IPS-20b (cell line): ENCODE measurements around the gene JAZF1.

Experiments used
- H3K27ac ChIP-seq: one replicate; pipeline ENCODE4 v1.5.1; 2013; ENCODE audit warnings: low read length
- H3K27me3 ChIP-seq: 2 replicates; pipeline ENCODE4 v1.6.1; 2013; ENCODE audit warnings: mild to moderate bottlenecking, low read length, inconsistent platforms; ENCODE audit not compliant: insufficient read depth
- H3K36me3 ChIP-seq: 2 replicates; pipeline ENCODE4 v1.6.1; 2013; ENCODE audit warnings: low read depth, mild to moderate bottlenecking, inconsistent platforms, low read length, moderate library complexity; ENCODE audit not compliant: insufficient read depth
- H3K4me1 ChIP-seq: 2 replicates; pipeline ENCODE4 v1.6.1; 2013; ENCODE audit warnings: mild to moderate bottlenecking, control low read depth, inconsistent platforms, low read length, moderate library complexity; ENCODE audit not compliant: insufficient read depth
- H3K4me3 ChIP-seq: 2 replicates; pipeline ENCODE4 v1.5.1; 2013; ENCODE audit warnings: mild to moderate bottlenecking, low read length, inconsistent platforms
- H3K9ac ChIP-seq: 2 replicates; pipeline ENCODE4 v1.6.1; 2013; ENCODE audit warnings: low read depth, mild to moderate bottlenecking, inconsistent platforms, low read length, moderate library complexity
- H3K9me3 ChIP-seq: 2 replicates; pipeline ENCODE4 v1.6.1; 2013; ENCODE audit warnings: mild to moderate bottlenecking, low read depth, low read length, inconsistent platforms; ENCODE audit not compliant: insufficient read depth

The JAZF1 gene

DNA sequence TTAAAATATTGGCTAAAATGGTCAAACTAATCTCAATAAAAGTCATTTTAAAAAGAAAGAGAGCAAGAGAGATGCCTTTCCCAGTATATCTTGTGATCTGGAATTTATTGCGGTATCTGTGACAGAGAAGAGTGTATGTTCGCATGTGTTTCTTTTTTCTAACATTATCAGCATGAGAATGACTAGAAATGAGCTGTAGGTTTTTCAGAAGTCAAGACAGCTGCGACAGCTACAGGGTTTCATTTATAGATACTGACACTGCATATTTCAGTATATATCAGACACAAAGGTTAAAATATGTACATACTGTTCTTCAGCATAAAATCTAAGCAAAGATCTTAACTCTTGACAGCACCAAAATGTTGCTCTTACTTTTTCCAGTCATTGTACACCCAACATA, 215.8 kb downstream of the JAZF1 start:
- Histone ChIP-seq H3K36me3 (no peaks in the 10 kb centered on the region), H3K4me1 (no peaks in the 10 kb centered on the region), H3K9me3 (no peaks in the 10 kb centered on the region), H3K9ac (no peak overlapping the region), H3K27me3 (no peaks in the 10 kb centered on the region), H3K4me3 (no peak overlapping the region), H3K27ac (no peak overlapping the region)

DNA sequence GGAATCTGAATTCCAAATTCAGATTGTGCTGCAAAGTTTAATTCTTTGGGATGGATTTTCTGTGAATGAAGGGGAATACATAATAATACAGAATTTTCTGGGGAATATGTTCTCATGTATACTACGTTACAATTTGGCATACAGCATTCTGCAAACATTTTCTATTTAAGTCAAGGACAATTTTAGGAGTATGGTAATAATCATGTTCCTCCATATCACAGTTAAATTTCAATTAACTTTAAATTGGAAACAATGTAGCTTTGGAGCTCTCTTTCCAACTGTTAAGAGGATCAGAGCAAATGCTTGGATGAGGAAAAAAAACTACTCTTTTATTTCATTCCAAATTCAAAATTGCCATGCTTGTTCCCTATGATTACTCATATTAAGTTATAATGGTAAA, 217.5 kb downstream of the JAZF1 start:
- H3K4me1 ChIP-seq, result no peaks in the 10 kb centered on the region
- no peak overlapping the region for H3K27ac ChIP-seq

DNA sequence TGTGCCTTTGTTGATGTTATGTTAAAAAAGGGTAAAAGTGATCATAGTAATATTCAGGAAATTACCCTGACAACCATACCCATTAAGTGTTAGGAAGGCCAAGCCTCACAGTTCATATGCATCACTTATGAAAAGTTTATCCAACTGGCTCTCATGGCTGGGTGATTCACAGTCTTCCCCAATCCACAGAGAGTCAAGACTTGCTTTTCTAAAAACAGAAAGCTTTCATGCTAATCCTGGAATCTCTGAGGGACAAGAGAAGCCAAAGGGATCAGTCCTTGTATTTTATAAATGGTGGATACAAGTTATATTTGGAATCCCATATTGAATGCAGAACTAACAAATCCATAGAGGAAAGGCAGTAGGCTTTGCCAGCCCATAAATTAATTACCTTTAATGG, 218.3 kb downstream of the JAZF1 start:
- no peak overlapping the region for H3K4me3 ChIP-seq
- no peak overlapping the region for H3K9ac ChIP-seq
- no peaks in the 10 kb centered on the region for H3K9me3 ChIP-seq
- no peaks in the 10 kb centered on the region for H3K27me3 ChIP-seq
- no peaks in the 10 kb centered on the region for H3K36me3 ChIP-seq
- no peak overlapping the region for H3K27ac ChIP-seq
- no peaks in the 10 kb centered on the region for H3K4me1 ChIP-seq

More for the DNA sequence above, 217.5 kb downstream of the JAZF1 start:
- Histone ChIP-seq H3K36me3 (no peaks in the 10 kb centered on the region), H3K4me3 (no peak overlapping the region), H3K9ac (no peak overlapping the region), H3K27me3 (no peaks in the 10 kb centered on the region), H3K9me3 (no peaks in the 10 kb centered on the region)

DNA sequence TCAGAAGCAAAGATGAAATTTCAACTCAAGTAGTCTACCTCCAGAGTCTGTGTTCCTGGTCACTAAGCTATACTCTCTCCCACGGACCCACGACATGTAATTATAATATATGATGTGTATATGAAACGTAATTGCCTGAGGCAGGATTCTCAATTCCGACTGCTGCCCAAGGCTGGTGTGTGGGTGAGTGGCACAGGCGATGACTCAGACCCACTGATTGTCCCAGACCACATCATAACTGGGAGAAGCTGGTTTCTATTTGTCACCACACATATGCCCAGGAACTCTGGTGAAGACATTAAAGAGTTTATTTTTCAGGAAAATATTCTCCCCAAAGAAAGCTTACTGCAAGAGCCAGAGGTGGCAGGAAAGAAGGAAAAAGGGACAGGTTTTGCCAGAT, 219.3 kb downstream of the JAZF1 start:
- Histone ChIP-seq H3K4me1 (no peaks in the 10 kb centered on the region), H3K9ac (no peak overlapping the region), H3K4me3 (no peak overlapping the region), H3K27me3 (no peaks in the 10 kb centered on the region), H3K36me3 (no peaks in the 10 kb centered on the region), H3K27ac (no peak overlapping the region), H3K9me3 (no peaks in the 10 kb centered on the region)

DNA sequence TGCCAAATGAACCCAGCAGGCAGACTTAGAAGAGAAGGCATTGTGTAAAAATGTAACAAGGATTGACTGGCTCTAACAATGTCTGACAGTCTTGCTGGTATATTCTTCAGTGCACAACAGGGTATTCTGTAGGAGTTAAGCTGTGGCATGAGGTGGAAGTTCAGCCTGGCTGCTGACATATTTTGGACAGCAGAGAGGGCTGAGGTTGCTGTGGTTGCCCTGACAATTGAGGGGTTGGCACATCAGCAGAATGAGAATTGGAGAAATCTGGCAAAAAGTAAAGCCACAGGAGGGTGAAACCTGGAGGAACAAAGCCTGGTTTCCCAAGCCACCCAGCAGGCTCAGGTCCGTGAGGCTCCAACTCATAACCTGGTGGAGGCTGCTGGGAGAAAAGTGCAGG, 220.2 kb downstream of the JAZF1 start:
- no peak overlapping the region for H3K27ac ChIP-seq
- no peak overlapping the region for H3K4me3 ChIP-seq
- no peak overlapping the region for H3K9ac ChIP-seq
- H3K36me3 ChIP-seq, result no peaks in the 10 kb centered on the region
- H3K9me3 ChIP-seq, result no peaks in the 10 kb centered on the region
- no peaks in the 10 kb centered on the region for H3K27me3 ChIP-seq
- no peaks in the 10 kb centered on the region for H3K4me1 ChIP-seq

DNA sequence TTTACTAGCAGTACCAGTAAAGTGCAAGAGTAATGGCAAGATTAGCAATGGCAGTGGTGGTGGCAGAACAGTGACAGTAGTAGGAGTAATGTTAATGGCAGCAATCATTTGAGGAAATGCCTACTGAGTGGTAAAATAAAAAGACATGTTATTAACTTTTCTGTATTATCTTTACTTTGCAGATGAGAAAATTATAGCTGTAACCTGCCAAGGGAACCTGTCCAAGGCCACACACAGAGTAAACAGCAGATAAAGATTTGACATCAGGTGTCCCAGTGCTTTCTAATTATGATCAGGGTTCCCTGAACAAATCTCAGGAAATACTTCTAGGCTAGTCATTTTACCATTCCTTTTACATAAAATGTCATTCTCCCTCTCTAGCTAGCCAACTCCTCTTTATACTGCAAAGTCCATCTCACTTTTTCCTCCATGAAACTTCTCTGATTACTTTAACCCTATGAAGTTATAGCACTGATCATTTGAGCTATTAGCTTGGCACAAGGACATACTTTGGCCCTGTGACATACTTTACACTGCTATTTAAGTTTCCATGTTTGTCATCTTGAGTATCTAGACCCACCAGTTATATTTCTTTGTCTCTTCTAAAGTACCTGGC, 221.6 kb downstream of the JAZF1 start:
- Histone ChIP-seq H3K36me3 (no peaks in the 10 kb centered on the region), H3K27ac (no peak overlapping the region), H3K4me1 (no peaks in the 10 kb centered on the region), H3K4me3 (no peak overlapping the region), H3K9me3 (no peaks in the 10 kb centered on the region), H3K27me3 (no peaks in the 10 kb centered on the region), H3K9ac (no peak overlapping the region)

DNA sequence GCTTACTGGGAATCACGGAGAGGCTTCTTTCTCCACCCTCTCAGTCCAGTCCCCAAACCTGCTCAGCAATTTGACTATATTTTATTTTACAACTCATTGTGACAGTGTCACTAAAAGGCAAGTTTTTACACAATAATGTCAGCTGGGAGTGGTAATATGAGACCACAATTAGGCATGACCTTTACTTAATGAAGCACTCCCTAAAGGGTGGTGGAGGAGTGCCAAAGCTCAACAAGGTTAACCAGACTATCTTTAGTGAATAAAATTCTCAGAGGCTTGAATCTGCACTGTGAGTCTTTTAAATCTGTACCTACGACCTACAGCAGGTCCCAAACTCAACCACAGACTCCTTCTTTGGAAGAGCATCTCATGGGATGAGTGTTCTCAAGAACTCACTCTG, 225.0 kb downstream of the JAZF1 start:
- Histone ChIP-seq H3K9me3 (no peaks in the 10 kb centered on the region), H3K4me3 (no peak overlapping the region), H3K4me1 (no peaks in the 10 kb centered on the region), H3K9ac (no peak overlapping the region), H3K27ac (no peak overlapping the region), H3K27me3 (no peaks in the 10 kb centered on the region), H3K36me3 (no peaks in the 10 kb centered on the region)

DNA sequence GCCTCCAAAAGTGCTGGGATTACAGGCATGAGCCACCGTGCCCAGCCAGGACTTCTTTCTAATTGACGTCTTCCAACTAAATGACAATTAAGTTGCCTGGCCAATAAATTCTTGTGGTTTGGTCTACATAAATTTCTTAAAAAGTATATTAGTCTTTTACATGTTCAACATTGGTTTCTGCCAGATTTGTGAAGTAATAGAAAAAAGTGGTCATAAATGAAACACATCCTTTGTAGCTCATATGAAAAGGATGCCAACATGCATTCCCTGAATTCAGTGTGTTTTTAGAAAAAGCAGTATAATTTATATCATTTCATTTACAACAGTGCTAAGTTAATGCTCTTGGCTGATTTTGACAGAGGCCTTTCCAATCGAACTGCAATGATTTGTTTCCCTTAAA, 225.6 kb downstream of the JAZF1 start:
- Histone ChIP-seq H3K9me3 (no peaks in the 10 kb centered on the region), H3K27ac (no peak overlapping the region), H3K9ac (no peak overlapping the region), H3K27me3 (no peaks in the 10 kb centered on the region), H3K4me3 (no peak overlapping the region), H3K4me1 (no peaks in the 10 kb centered on the region), H3K36me3 (no peaks in the 10 kb centered on the region)

DNA sequence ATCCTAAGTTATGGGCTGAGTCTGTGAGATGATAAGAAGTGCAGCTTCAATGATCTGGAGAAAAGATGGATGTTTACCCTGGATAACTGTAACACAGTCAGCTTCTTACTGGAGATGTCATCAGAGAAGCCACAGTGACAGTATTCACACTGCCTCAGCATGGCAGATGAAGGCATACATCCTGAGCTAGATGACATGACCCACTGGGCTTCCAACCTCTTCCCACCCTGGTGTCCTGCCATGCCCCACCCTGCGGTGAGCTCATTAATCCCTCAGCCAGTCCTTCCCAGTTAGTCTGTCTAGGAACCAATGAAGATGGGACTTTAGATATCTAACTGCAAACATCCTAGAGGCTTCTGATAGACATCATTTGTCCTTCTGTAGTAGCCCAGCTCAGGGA, 226.8 kb downstream of the JAZF1 start:
- H3K9me3 ChIP-seq, result no peaks in the 10 kb centered on the region
- H3K4me1 ChIP-seq, result no peaks in the 10 kb centered on the region
- H3K27me3 ChIP-seq, result no peaks in the 10 kb centered on the region
- H3K27ac ChIP-seq, result no peak overlapping the region
- H3K36me3 ChIP-seq, result no peaks in the 10 kb centered on the region
- H3K9ac ChIP-seq, result no peak overlapping the region
- H3K4me3 ChIP-seq, result no peak overlapping the region

DNA sequence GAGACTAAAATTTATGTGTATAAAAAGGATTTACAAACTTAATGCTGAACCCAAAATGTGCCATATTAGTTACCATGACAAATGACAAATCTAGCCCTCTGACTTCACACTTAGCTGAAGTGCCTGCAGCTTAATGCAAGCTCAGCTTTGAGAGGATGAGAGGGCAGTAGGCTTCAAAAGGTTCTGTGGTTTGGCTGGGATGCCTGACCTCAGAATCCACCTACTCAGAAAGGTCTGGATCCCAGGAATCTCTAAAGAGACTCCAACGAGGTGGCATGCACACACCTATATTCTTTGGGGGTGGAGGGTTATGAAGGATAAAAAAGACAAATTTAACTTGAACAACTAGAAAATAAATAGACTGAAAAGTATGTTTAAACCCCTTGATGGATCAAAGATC, 227.2 kb downstream of the JAZF1 start:
- no peaks in the 10 kb centered on the region for H3K9me3 ChIP-seq
- H3K36me3 ChIP-seq, result no peaks in the 10 kb centered on the region
- no peaks in the 10 kb centered on the region for H3K4me1 ChIP-seq
- no peak overlapping the region for H3K4me3 ChIP-seq
- no peak overlapping the region for H3K9ac ChIP-seq
- no peak overlapping the region for H3K27ac ChIP-seq
- no peaks in the 10 kb centered on the region for H3K27me3 ChIP-seq

DNA sequence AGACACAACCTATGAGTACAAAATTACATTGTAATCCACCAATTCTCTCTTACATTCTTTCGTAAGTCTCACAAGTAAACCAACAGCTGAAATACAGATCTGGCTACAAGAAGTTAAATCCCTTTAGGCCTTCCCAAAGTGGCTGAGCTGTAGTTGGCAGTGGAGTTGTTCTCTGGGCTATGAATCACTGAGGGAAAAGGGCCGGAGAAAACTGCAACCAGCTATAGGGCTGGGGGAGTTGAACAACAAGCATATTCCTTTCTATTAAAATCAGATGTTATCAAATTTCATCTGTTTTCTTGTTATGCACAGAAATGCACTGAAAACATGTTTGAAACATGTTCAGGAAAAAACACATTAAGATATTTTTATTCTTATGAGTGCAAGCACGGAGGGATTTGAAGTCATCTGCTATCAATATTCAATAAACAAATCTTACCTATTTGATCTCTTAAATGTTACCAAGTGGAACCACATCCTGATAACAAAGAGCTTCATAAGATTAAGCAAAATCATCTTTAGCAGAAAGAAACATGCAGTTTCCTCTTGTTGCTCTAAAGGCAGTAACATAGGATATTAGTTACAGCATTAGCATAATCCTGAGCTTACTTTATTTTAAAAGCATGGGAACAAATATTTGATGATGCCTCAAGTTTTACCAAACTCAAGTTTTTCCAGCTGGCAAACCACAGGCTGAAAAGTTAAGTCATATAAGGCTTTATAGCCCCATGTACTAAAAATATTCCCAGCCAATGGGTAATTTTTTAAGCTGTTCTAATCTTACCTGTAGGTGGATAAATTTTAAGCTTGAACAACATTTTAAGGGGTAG, 227.9 kb downstream of the JAZF1 start:
- Histone ChIP-seq H3K9me3 (no peaks in the 10 kb centered on the region), H3K4me3 (no peak overlapping the region), H3K9ac (no peak overlapping the region), H3K36me3 (no peaks in the 10 kb centered on the region), H3K4me1 (no peaks in the 10 kb centered on the region), H3K27me3 (no peaks in the 10 kb centered on the region), H3K27ac (no peak overlapping the region)

DNA sequence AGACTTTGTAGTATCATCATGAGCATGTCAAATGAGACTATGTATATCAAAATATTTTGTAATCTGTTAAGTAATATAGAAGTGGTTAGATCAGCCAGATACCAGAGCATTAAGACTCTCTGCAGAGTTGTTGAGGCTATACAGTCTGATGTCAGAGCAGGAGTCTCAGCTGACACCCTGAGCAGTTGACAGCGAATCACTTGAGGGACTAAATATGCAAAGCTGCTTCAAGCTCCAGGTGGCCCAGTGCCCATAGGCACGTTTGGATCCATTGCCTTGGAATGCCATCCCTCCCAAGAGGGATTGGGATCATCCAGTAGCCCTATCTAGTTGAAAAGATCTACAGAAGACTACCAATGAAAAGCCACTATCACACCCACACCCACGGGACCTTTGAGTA, 230.5 kb downstream of the JAZF1 start:
- Histone ChIP-seq H3K9ac (no peak overlapping the region), H3K4me3 (no peak overlapping the region), H3K27ac (no peak overlapping the region), H3K36me3 (no peaks in the 10 kb centered on the region), H3K27me3 (no peaks in the 10 kb centered on the region), H3K9me3 (no peaks in the 10 kb centered on the region), H3K4me1 (no peaks in the 10 kb centered on the region)
